HG02885 (cell line): Measurements from ENCODE around the gene LZTR1.
"Not testable (repeated sequence)": the region's sequence is repeated elsewhere in the genome, so short reads cannot be mapped to it uniquely, and the experiment has no call there.

ENCODE experiments used
- ATAC-seq: cut with Tn5 transposase; IDR thresholded peaks from one replicate; pipeline ENCODE4 v1.9.1; 2021; ENCODE audit warnings: mild to moderate bottlenecking; ENCODE audit not compliant: unreplicated experiment, poor library complexity

LZTR1 gene

DNA sequence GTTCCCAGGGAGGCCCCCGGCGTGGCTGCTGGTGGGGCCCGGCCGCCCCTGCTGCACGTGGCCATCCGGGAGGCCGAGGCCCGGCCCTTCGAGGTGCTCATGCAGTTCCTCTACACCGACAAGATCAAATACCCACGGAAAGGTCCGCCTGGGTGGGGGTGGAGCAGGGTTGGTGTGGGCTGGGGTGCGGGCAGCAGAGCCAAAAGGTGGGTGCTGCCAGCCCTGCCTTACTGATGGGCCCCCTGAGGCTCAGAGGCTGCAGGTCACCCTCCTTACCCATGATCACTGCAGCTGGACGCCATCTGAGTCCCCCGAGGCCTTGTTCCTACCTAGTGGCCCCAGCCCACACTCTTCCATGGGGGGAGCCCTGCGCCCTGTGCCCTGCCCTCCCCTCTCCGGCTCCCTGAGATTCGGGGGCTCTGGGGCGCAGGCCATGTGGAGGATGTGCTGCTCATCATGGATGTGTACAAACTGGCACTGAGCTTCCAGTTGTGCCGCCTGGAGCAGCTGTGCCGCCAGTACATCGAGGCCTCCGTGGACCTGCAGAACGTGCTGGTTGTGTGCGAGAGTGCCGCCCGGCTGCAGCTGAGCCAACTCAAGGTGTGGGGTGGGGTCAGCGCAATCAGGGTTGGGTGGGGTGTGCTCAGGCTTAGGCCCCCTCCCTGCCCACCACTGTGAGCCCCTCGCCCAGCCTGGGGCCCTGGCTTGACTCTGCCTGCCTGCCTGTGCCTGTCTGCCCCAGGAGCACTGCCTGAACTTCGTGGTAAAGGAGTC is 12.2 kb downstream of the LZTR1 start:
- no peak for ATAC-seq

DNA sequence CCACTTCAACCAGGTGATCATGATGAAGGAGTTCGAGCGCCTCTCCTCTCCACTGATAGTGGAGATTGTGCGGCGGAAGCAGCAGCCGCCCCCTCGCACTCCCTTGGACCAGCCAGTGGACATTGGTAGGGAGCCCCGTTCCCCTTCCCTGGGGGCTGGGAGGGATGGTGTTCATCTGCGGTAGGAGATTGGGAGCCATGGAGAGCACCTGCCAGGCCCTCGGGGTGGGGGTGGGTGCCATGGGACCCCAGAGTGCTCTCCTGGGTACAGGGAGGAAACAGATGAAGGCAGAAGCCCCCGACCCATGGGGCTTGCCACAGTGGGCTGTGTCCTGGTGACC is 12.8 kb downstream of the LZTR1 start:
- ATAC-seq: no peak

DNA sequence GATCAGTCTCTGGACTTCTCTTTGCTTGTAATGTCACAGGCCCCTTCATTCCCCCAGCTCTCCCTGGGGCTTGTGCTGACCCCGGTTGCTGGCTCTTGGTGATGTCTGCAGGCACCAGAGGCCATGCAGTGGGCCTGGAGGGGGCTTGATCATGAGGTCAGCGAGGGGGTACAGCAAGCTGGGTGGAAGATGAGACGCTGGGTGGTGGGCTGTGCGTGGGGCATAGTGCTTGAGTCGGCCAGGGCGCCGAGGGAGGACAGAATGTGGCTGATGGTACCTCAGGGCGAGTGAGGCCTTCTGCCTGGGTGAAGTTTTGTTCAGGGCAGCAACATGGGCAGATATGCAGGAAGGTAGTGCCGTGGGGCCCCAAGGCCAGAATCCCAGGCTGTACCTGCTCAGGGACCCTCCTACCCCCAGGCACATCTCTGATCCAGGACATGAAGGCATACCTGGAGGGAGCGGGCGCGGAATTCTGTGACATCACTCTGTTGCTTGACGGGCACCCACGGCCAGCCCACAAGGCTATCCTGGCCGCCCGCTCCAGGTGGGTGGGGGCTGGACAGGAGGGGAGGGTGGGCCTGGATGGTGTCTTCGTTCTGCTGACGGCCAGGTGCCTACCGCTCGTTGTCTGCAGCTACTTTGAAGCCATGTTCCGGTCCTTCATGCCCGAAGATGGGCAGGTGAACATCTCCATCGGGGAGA is 13.4 kb downstream of the LZTR1 start:
- ATAC-seq: no peak

DNA sequence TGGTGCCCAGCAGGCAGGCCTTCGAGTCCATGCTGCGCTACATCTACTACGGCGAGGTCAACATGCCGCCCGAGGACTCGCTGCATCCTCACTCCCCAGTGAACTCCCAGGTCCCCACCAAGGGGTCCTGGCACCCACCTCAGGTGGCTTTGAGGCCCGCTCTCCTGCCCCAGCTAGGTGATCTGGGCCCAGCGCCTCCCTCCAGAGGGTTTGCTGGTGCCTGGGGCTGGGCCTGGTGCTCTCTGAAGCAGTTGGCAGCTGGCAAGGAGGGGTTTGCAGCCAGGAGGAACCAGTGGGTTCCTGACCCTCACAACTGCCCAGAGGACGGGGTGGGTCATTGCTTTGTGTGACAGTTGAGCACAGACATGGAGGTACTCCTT is 13.9 kb downstream of the LZTR1 start:
- no peak for ATAC-seq

DNA sequence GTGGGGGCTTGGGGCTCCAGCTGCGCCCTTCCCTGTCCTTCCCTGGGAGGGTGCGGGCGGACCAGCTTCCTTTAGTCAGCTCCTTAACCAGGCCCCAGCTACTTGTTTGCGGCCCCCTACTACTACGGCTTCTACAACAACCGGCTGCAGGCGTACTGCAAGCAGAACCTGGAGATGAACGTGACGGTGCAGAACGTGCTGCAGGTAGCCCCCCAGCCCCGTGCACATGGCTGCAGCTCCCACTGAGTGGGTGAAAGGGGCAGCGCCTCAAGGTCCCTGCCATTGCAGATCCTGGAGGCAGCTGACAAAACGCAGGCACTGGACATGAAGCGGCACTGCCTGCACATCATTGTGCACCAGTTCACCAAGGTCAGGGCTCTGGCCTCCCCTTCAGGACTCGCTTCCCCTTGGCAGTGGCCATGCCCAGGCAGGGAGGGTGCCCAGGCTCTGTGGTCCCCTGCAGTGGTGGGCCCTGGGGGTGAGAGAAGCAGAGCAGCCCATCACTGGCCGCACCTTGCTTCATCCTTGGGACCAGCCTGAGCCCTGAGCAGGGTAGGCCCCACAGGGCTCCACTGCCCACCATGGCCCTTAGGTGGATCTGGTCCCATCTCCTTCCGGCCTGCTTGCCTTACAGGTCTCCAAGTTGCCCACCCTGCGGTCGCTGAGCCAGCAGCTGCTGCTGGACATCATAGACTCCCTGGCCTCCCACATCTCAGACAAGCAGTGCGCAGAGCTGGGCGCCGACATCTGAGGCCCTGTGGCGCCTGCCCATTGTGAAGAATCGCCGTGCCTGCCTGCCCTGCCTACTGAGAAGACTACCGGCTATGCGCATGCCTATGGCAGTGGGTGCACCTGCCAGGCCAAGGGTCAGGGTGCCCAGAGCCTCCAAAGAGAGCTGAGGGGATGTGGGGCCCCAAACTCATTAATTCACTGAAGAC is 14.8 kb downstream of the LZTR1 start:
- no peak for ATAC-seq

DNA sequence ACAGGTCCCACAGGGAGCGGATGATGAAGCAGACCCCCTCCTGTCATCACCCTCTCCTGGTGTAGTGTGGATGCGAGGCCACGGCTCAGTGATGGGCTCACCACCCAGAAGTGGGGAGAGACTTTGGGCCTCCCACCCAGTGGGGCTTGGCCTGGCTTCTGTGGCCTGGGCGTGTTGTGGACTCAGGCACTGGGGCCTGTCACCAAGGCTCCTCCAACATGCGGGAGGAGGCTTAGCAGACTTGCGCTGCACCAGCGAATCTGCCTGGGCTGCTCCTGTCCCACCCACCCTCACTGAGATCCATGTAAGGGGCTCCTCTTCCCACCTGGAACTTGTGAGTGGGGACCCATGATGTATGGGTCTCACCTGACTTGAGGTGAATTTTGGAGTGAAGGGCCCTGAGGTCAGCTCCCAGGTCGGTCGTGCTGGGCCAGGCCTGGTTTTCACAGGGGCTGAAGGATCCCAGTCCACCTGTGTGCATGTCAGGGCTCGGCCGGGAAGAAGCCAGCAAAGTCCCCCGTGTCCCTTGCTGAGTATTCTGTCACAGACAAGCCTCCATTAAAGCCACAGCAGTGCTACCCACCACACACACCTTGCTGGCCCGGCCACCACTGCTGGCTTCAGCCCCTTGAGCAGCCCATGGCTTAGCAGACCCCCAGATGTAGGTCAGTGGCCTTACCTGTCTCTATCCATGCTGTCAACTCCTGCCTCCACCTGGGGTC is 15.6 kb downstream of the LZTR1 start:
- ATAC-seq: no peak

DNA sequence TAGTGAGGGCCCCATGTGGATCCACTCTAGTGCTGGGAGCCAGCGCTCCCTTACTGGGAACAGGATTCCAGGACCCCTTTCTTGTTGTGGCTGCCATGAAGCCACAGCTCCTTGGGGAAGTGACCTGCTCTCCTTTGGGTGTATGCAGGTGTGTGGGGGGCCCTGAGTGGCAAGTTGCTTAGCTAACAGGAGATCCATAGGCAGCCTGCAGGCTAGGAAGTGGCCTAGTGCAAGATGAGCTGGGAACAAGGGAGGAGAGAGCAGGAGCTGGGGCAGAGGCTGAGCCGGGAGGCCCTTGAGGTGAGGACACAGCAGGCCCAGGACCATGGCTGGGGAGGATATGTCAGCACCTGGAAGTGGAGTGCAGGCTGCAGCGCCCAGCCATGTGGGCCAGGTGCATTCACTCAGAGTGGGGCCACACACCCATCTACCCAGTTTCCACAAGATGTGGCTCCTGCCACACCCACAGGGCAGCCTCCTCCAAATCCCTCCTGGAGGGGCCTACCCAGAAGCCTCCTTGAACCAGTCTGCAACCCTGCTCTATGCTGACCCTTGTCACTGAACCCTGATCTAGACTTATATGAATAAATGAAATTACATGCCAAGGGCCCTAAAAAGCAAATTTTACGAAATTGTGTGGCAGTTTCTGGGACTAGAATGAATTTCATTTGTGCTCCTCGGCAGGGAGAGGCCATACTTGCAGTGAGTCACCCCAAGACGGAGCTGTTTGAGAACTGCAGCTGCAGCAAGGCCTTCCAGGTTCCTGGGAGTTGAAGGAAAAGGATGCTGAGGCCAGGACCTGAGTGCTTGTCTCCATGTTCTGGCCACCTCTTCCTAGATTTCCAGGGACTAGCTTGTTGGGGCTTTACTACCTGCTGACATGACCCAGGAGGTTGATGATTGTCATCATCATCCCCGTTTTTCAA is 16.6 kb downstream of the LZTR1 start:
- no peak for ATAC-seq

DNA sequence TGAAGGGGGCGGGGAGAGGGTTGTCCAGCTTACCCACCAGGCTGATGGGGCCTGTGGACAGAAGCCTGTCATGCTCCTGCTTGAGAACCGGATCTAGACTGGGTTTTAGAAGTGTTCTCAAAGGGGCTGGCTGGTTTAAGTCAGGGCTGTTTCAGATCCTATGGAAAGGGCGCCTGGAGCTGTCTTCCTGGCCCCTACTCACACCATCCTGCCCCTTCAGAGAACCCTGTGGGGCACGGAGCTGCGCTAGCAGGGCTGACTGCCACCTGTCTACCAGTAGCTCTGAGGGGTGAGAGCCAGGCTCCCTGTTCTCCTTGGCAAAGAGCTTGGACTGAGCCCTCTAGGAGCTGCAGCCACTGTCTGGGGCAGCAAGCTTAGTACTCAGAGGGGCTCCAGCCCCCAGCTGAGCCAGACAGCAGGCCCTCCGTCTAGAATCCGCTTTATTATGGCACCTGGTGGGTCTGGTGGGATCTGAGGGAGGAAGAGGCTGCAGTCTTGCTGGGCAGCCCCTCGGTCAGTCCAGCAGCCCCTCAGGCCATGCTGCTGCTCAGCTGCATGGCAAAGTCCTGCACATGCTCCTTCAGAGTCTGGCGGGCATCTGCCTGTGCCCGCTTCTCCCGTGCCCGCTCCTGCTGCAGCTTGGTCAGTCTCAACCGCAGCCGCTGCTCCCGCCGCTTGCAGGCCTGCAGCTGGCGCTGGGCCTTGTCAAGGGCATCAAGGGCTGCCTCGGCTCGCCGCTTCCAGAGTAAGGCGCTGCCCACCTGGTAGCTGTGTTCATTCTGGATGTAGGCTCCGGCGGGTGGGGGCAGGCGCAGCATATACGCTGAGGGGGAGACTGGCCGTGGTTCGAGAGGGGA is 17.5 kb downstream of the LZTR1 start:
- ATAC-seq: no peak

DNA sequence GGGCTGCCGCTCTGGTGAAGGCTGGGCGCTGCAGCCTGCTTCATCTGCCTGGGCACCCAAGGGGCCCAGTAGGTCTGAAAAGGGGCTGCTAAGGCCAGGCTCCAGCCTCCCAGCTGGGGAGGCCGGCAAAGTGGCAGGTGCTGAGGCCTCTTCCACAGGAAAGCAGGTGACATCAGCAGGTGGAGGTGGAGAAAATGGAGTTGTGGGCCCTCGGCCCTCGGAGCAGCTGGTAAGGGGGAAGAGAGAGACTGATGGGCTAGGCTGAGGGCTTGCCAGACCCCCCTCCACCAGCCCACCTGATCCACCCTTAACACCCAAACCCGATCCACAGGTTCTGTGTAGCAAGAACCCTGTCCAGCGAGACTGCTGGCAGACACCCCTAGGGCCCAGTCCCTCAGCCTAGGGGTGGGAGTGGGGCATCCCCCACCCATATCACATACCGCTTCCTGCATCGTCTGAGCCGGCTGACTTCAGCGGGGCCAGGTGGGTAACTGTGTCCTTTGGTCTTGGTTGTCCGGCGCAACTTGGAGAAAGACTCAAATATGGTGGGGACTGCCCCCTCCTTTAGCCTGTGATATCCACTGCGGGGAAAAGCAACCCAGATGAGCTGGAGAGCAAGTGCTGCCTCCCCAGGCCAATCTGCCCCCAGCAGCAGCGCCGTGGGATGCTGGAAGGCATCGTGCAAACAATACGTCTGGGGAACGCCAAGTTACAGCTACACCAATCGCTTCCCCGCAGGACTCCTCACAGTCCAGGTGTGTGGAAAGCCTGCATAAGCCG is 18.3 kb downstream of the LZTR1 start:
- no peak for ATAC-seq

DNA sequence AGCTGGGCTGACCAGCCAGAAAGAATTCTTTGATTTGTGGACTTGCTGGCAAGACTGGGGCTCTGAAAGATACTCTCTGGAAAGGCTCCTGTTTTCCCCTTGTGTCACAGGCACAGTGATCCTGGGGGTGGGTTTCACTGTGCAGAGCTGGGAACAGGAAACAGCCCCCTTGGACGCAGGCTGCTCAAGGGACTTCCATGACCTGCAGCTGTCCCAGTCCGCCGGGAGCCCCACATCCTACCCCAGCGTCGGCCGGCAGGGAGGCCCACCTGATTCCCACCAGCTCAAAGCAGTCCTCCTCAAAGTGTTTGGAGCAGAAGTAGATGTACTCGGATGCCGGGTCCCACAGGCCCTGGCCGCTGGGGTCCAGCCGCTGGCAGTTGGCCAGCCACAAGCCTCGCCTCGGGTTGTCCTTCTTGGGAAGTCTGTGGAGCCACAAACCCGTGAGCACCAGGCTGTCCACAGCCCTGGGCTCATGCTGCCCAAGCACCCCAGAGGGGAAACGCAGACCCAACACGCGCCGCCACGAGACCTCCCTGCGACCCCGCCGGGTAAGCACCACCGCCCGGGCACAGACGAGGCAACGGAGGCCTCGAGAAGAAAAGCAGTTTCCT is 19.0 kb downstream of the LZTR1 start:
- peak; percentile 8 for ATAC-seq

DNA sequence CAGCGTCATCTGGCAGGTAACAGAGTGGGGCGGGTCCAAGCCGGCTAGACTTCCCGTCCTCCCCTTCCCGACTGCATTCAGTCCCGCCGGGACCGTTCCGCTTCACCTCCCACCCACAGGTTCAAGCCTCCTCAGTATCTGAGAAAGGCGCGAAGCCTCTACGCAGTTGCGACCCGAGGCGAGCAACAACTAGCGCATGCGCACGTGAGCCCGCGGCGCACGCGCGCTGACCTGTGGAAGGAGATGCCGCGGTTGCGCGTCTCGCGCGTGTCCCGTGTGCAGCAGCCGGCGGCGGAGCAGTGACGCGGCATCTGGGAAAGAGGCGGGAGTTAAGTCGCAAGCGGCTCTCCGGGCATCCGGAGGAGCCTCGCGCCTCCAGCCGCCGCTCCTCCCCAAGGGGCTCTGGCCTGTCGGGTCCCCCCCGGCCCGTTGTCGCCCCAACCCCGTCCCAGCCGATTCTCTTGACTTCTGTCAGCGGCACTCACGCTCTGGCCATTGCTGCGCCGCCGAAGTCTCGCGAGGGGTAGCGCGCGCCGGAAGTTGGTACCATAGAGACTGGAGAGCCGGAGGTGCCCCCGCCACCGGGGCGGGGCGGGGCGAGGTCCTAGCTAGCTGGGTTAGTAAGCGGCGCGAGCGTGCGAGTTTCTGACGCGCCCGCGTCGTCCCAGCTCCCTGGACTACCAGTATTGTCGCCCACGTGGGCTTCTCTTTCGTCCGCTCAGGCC is 19.7 kb downstream of the LZTR1 start, which contains the start of gene THAP7:
Gene THAP7 (minus strand): TSS at position 518 of the 725 bp plus-strand sequence. CDS start 207 bp downstream, at position 311.
- ATAC-seq: peak; percentile 90

DNA sequence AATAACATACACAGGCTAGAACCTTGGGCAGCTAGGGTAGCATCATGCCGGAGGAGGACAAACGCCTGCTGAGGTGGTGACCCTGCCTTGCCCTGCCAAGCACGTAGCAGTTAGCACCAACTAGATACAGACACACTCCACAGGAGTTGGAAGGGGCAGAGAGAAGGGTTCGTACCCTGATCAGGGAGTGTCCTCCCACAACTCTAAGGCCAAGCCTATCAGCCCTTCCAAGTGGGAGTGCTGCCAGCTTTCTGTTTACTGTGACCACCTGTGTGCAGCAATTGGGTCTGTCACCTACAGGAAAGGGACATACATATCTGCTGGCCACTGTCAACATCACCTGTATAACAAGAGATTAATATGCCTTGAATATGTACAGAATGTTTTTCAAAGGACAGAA is 21.7 kb downstream of the LZTR1 start:
- ATAC-seq: no peak

DNA sequence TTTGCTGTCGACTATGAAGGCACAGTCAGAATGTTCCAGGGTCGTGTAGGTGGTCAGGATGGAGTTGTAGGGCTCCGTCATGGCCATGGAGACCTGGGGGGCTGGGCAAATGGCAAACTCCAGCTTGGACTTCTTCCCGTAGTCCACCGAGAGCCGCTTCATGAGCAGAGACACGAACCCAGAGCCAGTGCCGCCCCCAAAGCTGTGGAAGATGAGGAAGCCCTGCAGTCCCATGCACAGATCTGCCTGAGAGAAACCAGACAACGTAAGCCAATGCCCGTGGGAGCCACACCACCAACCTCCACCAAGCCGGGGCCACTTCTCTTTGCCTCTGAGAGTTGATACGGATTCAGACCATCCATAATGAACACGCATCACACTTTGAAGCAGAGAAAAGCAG is 27.1 kb downstream of the LZTR1 start:
- not testable (repeated sequence) for ATAC-seq

DNA sequence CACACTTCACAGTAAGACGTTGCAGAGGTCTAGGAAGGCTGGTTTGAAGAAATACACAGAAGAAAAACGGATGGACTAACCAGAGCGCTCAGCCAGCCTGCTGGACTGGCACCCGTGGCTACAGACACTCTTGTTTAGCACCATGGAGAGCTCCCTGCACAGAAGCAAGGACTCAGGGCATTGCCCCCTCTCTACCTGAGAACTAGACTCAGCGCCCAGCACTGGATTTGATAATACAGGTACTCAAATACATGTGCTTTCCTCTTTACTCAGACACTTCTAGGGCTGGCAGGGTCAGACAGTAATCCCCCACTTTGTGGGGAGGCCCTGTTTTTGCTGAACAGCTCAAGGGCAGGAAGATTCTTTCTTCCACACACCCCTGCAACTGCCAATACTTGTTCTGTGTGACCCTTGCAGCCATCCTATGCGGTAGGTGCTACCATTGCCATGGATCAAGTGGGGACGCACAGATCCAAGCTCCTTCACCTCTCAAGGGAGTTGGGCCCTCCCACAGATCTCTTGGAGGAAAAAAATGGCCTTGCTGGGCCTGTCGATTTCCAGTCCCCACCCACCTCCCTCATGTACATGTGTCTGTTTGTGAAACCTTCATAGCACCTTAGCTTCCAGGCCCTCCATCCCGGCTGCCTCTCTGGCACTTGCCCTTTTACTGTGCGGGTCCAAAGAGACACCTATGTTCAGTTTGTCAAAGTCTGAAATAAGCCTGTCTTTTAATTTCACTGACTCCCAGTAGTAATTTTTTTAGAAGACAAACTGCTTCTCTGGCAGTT is 27.7 kb downstream of the LZTR1 start:
- no peak for ATAC-seq

DNA sequence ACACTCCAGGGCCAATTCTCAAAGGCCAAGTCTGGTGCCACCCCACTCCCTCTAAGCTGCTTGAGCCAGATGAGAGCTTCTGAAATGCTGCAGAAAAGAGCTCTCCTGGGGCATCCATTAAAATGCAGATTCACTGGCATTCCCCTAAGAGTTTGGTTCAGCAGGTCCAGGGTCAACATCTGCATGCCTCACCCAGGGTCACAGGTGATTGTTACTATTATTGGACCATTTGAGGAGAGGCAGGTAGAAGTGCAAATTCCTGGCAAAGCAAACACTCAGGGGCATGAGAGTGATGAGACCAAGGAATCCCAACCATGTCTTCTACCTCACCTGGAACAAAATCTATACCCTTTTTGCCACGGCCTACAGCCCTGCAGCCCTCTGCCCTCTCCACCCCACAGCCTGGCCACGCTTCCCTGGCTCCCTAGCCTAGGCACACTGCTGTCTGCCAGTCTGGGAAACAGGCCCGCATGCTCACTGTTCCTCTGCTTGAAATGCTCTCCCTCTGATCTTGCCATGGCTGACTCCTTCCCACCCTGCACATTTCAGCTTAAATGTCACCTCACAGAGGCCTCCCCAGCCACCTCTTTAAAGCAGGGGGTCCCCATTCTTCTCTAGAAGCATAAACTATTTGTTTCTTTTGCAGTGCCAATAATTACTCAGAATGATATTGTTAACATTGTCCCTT is 28.5 kb downstream of the LZTR1 start:
- no peak for ATAC-seq
